ENCODE data around the gene VPS52.

The VPS52 gene

DNA sequence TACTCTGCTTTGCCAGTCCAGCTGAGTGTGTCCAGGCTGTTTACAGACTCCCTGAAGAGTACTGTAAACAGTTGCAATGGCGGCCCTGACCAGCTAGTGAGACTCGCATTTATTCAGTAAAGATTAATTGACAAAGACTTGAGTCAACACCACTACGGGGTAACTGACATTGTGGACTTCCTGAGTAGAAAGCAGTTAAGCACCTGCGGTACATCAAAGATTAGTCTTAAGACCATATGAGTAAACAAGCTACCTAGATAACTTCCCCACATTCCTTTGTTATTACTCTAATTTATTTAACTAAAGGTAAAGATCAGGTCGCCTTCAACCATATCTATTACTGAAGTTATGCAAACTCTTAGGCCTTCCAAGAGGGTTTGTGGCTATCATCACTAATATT is 12.6 kb downstream of the VPS52 start:
- DNase-seq (ENCODE audit: low read depth), result no peak

DNA sequence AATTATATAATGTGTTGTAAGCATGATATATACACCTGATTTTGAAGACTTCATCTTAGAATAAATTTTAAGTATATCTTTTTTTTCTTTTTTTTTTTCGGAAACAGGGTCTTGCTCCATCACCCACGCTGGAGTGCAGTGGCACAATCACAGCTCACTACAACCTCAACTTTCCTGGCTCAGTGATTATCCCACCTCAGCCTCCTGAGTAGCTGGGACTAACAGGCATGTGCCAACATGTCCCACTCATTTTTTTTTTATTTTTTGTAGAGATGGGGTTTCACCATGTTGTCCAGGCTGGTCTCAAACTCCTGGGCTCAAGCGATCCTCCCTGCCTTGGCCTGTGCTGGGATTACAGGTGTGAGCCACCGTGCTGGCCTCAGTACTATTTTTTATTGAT is 17.1 kb downstream of the VPS52 start:
- no peak for DNase-seq (ENCODE audit: low read depth)
- TF ChIP-seq CTCF (conservative IDR thresholded peaks at IDR 0.05; ENCODE audit: control insufficient read depth, insufficient read depth, low read depth, low read length), result no peak

More for the DNA sequence above, 12.6 kb downstream of the VPS52 start:
- H3K4me3 ChIP-seq (ENCODE audit: control insufficient read depth, low read depth, low read length), result no peak overlapping the region
- no peak for TF ChIP-seq CTCF (conservative IDR thresholded peaks at IDR 0.05; ENCODE audit: control insufficient read depth, insufficient read depth, low read depth, low read length)

GRCh38 chr6:33252759-33253158 is 18.9 kb downstream of the VPS52 start:
- no peak overlapping the region for H3K4me3 ChIP-seq (ENCODE audit: control insufficient read depth, low read depth, low read length)
- DNase-seq (ENCODE audit: low read depth), result peak; percentile 48
- no peak for TF ChIP-seq CTCF (conservative IDR thresholded peaks at IDR 0.05; ENCODE audit: control insufficient read depth, insufficient read depth, low read depth, low read length)

More for the DNA sequence above, 17.1 kb downstream of the VPS52 start:
- H3K4me3 ChIP-seq (ENCODE audit: control insufficient read depth, low read depth, low read length), result no peak overlapping the region

- no peak overlapping the region for H3K4me3 ChIP-seq (ENCODE audit: control insufficient read depth, low read depth, low read length)
- no peak for TF ChIP-seq CTCF (conservative IDR thresholded peaks at IDR 0.05; ENCODE audit: control insufficient read depth, insufficient read depth, low read depth, low read length)
- DNase-seq (ENCODE audit: low read depth), result peak; percentile 40
Observed at GRCh38 chr6:33251395-33252012, 20.2 kb downstream of the VPS52 start.

GRCh38 chr6:33250731-33251130 is 20.9 kb downstream of the VPS52 start:
- TF ChIP-seq CTCF (conservative IDR thresholded peaks at IDR 0.05; ENCODE audit: control insufficient read depth, insufficient read depth, low read depth, low read length), result no peak
- no peak for DNase-seq (ENCODE audit: low read depth)
- H3K4me3 ChIP-seq (ENCODE audit: control insufficient read depth, low read depth, low read length), result no peak overlapping the region

DNA sequence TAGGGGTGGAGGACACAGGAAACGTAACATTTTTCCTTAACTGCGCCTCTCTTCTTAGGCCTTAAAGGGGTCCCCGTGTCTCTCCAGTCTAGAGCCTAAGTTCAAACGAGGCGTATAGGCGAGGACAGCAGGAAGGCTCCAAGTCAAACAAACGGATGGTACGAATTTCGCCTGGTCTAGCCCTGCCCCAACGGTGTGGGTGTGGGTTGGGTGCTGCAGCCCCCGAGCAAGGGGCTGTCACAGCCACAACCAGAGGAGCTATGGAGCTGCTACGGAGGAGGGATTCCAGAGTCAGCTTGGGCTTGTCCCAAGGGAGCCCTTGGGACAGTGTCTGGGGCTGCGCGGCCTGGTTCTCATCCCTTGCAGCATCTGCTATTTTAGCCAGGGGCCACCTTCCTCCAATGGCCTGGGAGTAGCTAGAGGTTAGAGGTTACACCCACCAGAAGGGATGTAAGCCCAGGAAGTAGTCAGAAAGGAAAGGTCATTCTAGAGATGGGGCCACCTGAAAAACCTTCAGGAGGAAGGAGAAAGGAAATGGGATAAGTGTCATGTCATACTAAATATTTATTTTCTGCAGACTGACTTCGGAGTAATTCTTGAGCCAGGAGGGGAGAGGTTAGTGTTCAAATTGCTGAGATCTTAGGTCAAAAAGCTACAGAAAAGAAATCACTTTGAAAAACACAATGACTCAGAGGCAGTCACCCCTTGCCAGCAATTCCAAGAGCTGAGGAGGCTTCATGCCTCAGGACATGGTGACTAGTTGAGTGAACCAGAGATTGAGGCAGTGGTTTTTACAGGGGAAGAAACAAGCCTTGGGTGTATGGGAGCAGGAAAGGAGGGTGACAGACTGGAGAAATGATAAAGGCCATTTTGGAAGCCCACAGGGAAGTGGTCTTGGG is 21.7 kb downstream of the VPS52 start:
- peak; percentile 93 for DNase-seq (ENCODE audit: low read depth)
- TF ChIP-seq CTCF (conservative IDR thresholded peaks at IDR 0.05; ENCODE audit: control insufficient read depth, insufficient read depth, low read depth, low read length), result no peak
- peak overlapping the region; percentile 71 for H3K4me3 ChIP-seq (ENCODE audit: control insufficient read depth, low read depth, low read length)

Data from fibroblast of mammary gland (primary cell).